HL-60 (cell line): ENCODE results near the gene EEF2K.

Experiments used
- CTCF ChIP-seq: IDR thresholded peaks from one replicate; pipeline ENCODE4 v1.5.1; 2011; ENCODE audit warnings: low read length, control low read depth, inconsistent platforms; ENCODE audit not compliant: insufficient read depth
- POLR2AphosphoS5 ChIP-seq: IDR thresholded peaks from 2 replicates; pipeline ENCODE4 v1.6.1; 2012; ENCODE audit warnings: low read depth

DNA sequence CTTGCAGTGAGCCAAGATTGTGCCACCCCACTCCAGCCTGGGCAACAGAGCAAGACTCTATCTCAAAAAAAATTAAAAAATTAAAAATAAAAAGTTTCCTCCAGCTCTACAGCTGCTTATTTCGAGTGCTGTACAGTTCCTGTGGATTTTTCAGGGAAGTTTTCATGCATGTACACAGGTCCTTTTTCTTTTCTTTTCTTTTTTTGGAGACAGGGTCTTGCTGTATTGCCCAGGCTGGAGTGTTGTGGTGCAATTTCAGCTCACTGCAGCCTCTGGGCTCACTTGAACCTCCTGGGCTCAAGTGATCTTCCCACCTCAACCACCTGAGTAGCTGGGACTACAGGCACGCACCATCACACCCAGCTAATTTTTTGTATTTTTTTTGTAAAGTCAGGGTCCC is 15.9 kb downstream of the EEF2K start:
- TF ChIP-seq CTCF (no peak), POLR2AphosphoS5 (no peak)
